HG03045 (cell line): ENCODE data around the gene PCDH12.
"Not testable (repeated sequence)": the region's sequence is repeated elsewhere in the genome, so short reads cannot be mapped to it uniquely, and the experiment has no call there.

Experiments
- ATAC-seq: cut with Tn5 transposase; IDR thresholded peaks from one replicate; pipeline ENCODE4 v1.9.1; 2021; ENCODE audit warnings: mild to moderate bottlenecking, moderate library complexity; ENCODE audit not compliant: unreplicated experiment

Gene PCDH12

DNA sequence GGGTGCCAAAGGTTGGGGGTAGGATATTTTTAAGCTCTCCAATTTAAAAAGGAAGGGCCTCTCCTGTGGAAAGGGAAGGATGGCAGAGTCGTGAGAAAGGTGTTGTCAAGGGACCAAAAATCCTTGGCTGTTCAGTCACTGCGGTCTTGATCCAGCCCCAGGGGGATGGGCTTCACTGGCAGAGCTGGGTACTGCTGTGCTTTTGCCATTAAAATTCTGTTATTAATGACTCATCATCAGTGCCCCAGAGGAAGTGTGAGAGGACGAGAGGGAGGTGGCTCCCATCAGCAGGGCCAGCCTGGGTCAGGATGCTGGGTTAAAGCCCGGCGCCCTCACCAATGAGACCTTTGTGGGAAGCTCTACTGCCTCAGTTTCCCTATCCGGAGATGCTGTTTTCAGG is 16.7 kb downstream of the PCDH12 start:
- no peak for ATAC-seq

DNA sequence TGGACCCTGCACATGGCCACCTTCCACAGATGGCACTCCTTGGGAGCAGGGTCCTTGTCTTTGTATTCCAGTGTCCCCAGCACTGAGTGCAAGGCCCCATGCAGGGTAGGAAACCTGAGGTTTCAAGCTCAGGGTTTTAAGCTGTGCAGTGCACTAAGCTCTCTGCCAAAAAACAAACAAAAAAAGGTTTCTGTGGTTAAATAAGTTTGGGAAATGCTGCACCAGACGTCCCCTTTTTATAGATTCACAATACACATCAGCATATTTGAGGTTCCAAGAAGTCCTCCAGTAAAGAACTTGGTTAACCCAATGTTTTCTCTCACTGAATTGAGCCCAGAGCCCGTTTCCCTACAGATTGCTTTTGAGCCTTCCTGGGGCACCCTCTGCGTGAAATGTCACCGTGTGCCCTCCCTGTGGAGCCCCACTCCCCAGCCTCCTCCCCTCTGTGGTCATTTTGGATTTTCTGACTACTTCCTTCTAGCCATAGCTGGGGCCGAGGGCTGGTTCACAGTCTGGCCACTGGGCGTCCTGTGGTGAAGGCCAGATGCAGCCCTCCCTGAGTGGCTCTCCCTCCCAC is 17.2 kb downstream of the PCDH12 start:
- ATAC-seq, result no peak

DNA sequence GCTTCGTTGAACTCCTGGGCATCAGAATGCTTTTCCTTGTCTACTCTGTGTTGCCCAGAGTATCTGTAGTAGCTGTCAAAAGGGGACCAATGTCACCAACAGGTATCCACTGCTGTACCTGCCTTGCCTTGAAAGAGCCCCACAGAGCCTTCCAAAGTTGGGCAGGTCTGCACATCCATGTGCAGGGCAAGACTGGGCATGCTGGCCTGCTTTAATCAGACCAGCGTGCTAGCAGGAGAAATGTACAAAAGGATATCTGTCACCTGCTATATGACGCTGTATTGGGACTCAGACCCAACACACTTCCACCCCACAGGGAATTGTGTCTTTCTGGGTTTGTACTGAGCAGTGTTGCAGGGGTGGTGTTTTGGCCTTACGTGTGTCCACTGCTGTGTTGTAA is 22.5 kb downstream of the PCDH12 start:
- ATAC-seq, result no peak

DNA sequence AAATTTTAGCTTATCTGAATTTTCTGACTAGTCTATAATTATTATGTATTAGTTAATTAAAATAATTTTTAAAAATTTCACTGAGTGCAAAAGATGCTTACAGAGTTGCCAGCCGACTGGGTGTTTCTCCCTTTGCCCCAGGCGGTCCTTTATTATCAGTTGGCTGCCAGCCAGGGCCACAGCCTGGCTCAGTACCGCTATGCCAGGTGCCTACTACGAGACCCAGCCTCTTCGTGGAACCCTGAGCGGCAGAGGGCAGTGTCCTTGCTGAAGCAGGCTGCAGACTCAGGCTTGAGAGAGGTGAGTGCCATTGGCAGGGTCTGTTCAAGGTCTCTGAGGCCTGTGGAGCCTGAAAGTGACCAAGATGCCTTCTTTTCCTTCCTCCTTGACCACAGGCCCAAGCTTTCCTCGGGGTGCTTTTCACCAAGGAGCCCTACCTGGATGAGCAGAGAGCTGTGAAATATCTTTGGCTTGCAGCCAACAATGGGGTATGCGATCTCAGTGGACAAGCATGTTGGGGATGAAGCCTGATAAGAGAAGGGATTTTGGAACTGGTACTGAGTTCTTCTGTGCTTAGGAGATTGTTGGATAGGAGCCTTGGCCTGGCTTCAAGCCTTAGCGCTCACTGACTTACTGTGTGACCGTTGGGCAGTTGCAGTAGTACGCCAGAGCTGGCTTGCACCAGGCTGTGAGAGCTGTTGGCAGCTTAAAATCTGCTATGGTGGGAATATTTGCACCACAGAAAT is 23.7 kb downstream of the PCDH12 start:
- no peak for ATAC-seq

DNA sequence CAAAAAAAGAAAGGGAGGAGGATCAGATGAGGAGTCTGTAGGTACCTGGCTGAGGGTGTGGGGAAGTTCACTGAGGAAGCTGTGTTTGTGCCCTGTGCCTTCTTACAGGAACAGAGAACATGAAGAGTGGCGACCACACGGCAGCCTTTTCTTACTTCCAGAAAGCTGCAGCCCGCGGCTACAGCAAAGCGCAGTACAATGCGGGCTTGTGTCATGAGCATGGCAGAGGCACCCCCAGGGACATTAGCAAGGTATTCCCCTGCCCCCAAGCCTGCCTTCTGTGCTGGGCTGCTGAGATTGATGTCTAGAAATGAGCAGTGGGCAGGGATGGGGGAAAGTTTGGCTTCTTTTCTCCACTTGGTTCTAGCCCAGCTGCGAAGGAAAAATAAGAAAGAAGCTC is 24.9 kb downstream of the PCDH12 start:
- no peak for ATAC-seq

DNA sequence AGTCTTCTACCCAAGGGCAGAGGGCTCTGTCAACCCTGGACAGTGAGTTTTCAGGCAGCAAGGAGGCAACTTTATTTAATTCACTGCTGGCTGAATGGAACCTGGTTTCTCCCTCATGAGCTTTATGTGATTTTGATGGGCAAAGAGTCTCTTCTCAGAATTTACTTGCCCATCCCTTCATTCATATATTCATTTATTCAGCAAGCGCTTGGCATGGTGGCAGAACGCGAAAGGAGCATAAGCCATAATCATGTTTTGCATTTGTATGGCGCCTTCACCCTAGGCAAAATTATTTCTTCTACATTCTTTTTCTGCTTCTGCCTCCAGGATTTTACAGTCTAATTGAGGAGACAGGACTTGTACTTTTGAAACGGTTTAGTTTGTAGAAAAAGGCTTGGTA is 26.3 kb downstream of the PCDH12 start:
- no peak for ATAC-seq

DNA sequence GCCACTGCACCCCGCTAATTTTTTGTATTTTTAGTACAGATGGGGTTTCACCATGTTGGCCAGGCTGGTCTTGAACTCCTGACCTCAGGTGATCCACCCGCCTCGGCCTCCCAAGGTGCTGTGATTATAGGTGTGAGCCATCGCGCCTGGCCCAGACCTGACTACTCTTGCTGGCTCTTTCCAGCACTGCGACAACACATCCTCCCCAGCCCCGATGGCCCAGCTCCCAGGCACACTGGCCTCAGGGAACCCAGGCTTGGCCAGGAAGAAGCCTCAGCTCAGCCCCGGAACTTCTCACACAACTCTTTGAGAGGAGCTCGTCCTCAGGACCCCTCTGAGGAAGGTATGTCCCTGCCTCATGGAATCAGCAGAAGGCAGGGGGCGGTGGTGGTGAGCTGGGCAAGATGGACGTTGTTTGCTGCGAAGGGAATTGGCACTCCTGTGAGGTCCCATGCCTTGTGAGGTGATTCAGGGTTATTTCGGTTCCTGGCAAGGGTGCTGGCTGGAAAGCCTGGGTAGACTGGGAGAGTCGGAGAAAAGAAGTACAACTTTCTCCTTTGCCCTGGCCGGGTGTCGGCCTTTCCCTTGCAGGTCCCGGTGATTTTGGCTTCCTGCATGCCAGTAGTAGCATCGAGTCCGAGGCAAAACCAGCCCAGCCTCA is 28.5 kb downstream of the PCDH12 start:
- ATAC-seq, result no peak

DNA sequence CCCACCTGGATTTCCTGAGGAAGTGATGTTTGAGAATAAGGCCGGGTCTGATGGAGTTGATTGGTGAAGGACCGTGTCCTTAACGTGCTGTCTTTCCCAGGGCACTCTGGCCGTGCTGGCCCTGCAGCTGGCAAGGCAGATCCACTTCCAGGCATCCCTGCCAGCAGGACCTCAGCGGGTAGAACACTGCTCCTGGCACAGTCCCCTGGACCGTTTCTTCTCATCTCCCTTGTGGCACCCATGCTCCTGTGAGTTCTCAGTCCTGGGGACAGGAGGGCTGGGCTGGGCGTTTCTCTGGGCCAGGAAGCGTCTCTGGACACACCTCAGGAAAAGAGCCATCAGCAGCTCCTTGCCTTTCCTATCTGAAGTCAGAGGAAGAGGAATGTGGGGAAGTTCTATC is 30.0 kb downstream of the PCDH12 start:
- ATAC-seq, result no peak

DNA sequence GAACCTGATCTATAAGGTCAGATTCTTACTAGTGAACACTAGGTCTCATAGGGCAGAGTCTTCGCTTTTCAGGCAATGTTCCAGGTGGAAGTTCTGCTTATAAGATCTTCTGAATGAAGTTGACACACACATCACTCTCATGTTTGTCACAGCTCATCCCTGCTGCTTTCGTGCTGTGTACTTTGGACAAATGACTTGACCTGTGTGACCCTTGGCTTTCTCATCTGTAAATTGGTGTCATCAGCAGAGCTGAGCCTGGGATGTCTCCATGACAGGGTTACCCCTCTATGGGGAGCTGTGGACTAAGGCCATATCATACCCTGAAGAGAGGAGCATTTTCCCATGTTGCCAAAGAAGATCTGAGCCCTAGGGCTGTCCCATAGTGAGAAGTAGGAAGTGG is 31.6 kb downstream of the PCDH12 start:
- ATAC-seq, result no peak

DNA sequence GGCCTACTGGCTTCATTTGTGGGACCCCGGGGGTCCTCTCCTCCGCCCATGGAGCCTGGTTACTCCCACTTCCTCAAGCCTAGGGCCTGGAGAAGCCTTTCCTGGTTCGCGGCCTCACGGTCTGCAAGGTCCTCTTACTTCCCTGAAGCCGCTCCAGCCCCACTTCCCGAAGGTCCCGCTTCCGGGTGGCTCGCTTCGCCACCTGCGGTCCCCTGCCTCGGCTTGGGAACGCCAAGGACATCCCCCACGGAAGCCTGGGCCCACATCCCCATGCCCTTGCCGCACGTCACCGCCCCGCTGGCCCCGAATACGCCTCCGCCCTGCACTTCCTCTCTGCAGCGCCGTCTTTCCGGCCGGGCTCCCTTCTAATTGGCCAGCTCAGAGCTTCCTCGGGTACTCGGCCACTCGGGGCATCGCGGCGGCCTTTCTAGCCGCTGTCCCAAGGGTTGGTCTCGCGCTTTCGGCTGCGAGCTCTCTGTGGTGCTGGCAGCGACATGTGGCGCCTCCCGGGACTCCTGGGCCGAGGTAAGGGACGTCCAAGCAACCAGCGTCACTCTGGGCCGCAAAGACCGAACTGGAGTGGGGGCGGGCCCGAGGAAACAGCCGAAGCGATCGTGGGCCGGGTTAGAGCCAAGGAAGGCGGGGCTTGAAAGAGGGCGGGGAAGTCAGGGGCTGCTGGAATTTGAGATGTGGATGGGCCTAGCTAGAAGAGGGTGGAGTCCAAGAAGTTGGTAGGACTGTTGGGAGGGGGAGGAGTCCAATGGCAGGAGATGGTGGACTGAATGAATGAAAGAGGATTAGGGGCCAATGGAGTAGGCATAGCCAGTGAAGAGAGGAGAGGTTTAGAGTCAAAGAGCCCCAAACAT is 34.3 kb downstream of the PCDH12 start, which contains the start of gene DELE1:
Gene DELE1 (plus strand): TSS at position 424 of the 866 bp plus-strand sequence. CDS start 71 bp downstream, at position 495.
- ATAC-seq, result peak; percentile 98

DNA sequence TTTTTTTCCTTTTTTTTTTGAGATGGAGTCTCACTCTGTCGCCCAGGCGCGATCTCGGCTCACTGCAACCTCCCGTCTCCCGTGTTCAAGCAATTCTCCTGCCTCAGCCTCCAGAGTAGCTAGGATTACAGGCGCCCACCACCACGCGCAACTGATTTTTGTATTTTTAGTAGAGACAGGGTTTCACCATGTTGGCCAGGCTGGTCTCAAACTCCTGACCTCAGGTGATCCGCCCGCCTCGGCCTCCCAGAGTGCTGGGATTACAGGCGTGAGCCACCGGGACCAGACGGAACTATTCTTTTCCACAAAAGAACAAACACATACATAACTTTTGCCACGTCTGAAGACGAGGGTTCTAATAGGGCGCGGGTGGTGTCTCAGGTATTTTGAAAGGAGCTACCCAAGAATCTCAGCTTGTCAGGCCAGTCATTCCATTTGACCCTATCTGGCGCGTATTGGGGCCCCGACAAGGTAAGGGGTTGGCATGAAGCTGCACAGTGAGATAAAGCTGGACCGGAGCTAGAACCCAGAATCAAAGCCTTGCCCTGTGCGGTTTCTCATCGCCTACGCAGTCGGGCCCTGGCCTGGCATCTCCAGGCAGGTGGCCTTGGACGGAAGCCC is 35.1 kb downstream of the PCDH12 start:
- ATAC-seq, result not testable (repeated sequence)

DNA sequence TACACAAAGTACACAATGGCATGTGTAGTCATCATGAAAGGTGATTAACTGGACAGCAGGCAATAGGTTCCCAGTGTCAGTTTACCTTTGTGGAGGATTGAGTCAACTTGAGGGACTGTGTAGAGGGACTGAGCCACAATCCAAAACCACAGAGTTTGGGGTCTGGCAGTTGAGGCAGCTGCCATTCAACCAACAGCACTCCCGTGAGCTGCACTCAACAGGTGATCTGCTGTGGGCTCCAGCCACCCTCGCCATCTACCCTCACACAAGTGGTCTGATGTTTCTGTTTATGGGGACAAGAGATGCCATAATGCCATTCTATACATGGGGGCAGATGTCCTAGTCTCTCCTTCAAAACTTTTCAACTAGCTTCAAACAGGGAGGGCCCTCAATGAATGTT is 37.2 kb downstream of the PCDH12 start:
- ATAC-seq, result no peak

DNA sequence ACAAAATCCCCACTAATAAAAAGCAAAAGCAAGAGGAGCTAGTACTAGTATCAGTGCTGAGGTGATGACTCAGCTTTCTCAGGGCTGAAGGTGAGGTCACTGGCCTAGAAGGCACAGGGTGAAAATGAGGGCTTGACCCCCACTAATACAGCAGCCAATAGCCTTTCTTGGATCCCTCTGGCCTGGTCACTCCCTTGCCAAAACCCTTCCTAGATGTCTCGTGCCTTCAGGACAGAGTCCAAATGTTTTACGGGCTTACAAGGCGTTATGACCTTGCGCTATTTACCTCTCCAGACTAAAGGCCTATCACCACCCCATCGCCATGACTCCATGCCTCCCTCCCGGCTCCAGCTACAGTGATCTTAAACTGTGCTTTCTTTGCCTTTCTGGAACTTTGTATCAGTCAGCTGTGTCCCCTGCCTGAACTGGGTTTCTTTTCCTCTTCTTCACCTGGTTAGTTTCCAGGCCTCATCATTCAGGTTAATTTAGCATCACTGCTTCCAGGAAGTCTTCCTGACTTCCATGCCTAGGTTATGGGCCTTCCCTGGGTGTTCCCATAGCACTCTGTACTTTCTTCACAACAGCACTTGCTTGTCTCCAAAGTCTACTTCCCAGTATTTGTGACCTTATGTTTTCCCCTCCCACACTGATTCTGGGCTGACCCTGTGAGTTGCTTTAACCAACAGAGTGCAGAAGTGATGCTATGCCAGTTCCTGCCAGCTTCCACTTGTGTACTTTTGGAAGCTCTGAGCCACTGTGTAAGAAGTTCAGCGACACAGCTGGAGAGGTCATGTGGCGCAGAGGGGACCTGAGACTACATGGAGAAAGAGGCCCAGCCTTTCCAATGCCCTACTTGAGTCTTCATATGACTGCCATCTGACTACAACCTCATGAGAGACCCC is 38.5 kb downstream of the PCDH12 start:
- ATAC-seq, result no peak

DNA sequence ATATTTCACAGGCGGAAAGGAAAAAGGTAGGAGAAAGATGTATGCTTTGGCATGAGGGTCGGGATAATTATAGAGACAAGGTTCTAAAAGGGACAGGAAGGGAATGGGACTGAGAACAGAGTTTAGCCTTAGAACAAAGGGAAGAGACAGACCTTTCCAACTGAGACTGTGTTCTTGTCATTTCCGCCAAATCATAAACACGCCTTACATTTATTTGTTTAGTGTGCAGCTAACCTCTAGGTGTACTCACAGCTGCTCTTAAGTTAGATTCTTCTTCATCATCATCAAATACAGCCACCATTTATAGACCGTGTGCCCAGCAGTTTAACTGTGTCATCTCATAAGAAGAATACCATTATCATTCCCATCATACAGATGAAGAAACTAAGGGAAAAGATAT is 40.2 kb downstream of the PCDH12 start:
- ATAC-seq, result no peak

DNA sequence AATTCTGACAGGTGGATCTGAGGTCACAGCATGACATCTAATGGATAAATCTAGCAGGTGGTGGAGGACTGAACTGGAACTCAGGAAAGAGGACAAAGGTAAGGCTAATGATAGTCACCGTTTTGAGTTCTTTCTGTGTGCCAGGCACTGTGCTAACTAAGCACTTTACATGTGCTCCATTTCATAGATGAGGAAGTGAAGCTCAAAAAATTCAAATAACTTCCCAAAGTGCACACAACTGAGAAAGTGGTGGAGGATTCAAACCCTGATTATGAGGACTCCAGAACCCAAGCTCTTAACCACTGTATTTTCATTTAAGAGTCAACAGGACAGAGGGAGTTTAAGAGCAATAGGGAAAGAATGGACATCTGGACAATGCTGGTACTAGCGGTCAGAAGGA is 41.5 kb downstream of the PCDH12 start:
- no peak for ATAC-seq

DNA sequence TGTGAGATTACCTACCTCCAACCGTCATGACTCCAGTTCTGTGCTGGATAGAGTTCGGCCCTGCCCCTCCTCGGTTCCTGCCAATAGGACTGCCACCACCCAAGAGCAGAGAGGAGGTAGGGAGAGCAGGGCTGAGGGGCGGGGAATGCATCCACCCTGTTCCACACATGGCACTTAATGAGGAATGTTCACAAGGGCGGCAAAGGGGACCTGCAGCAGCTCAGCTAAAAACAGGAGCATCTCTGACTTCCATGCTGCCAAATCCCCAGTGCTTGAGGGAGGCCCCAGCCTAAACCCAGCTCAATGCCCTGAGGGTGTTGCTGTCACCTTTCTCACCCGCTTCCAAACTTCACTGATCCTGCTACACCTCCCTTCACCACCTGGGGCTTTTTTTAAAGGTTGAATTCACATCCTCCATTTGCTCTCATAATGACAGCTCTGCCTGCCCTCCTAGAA is 42.1 kb downstream of the PCDH12 start:
- no peak for ATAC-seq

DNA sequence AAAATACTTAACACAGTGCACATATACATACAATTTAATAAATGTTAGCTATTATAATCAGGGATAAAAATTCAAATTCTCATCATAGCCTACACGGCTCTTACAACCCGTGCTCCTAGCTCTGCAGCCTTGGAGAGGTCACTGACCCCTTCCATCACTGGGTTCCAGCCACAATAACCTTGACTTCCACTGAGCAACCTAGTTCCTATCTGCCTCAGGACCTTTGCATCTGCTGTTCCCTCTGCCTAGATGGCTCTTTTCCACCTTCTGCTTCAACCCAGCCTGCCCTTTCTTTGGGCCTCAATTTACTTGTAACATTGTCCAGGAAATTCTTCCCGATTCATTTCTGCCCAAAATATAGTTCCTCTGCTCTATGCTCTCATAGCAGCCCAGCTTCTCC is 43.2 kb downstream of the PCDH12 start:
- no peak for ATAC-seq

DNA sequence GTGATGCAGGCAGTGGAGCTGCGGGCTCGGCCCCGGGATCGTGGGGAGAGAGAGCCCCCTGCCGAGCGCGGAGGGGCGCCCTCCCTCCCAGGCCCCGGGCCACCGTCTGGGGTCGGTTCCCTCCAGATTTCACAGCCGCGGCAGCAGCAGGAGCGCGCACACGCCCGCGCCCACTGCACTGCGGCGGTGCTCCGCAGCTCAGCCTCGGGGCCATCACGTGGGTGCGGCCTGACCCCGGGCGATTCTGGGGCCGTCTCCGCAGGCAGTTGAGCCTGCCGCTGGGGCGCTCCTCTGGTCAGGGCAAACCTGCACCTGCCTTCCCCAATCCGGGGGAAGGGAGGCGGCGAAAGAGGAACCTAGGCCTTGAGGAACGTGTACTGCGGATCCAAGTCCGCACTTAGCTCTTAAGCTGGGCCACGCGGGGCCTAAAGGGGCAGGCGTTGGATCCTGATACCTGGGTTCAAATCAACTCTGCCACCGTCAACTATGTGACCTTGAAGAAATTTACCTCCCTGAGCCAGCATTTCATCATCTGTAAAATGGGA is 43.7 kb downstream of the PCDH12 start:
- peak; percentile 74 for ATAC-seq

DNA sequence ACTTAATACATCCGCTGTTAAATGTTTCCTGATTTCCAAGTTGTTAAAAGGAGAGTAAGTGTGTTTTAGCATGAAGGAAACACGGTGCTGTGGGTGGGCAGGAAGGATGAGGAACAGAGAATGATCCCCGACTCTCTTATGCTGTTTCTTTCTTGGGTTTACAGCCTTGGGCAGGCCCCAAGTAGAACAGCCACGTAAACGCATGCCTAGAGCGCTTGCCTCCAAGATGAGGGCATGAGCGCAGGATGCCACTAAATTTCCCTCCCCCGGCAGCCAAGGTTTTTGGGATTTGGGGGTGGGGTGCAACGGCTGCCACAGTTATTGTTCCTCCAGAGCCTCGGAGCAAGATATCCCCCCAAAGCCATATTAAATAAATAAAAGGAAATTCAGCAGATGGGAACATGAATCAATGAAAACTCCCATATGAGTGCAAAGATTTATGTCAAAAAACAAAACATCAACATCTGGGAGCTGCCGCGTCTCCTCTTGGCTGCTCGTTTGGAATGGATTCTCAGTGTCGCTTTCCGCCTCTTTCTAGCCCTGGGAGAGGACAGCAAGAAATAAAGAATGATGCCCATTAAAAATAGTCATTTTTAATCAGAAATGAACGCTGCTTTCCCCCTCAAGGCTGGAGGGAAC is 44.3 kb downstream of the PCDH12 start:
- no peak for ATAC-seq
